Osteoblast (primary cell): Measurements from ENCODE around the gene FOS. TPM values are rescaled to one million over a fixed set of nuclear protein-coding genes. Genes with fewer than 3 reads are reported as not detected.

ENCODE experiments used
- DNase-seq: peaks from one replicate; pipeline ENCODE4 v3.0.0; 2011; ENCODE audit warnings: low spot score, mixed read lengths; ENCODE audit not compliant: insufficient read length; ENCODE audit errors: missing footprints
- H2AFZ ChIP-seq: 2 replicates; pipeline ENCODE4 v1.6.0; 2011; ENCODE audit warnings: mild to moderate bottlenecking, low read length
- H3K27ac ChIP-seq: 2 replicates; pipeline ENCODE4 v1.5.1; 2011; ENCODE audit warnings: mild to moderate bottlenecking, low read depth, low read length, moderate library complexity
- H3K27me3 ChIP-seq: 2 replicates; pipeline ENCODE4 v1.6.0; 2012; ENCODE audit warnings: mild to moderate bottlenecking, control low read depth, inconsistent platforms, low read length, moderate library complexity; ENCODE audit not compliant: insufficient read depth
- H3K36me3 ChIP-seq: 2 replicates; pipeline ENCODE4 v1.5.1; 2011; ENCODE audit warnings: mild to moderate bottlenecking, low read length, control low read depth, moderate library complexity; ENCODE audit not compliant: insufficient read depth
- H3K4me1 ChIP-seq: 2 replicates; pipeline ENCODE4 v1.5.1; 2011; ENCODE audit warnings: mild to moderate bottlenecking, low read length, control low read depth, moderate library complexity; ENCODE audit not compliant: insufficient read depth
- H3K4me2 ChIP-seq: 2 replicates; pipeline ENCODE4 v1.6.0; 2011; ENCODE audit warnings: mild to moderate bottlenecking, low read length; ENCODE audit not compliant: insufficient read depth
- H3K4me3 ChIP-seq: fragments of 200-600 bp; sonication (generic); 3 replicates; pipeline ENCODE4 v1.5.1; 2012; ENCODE audit warnings: mild to moderate bottlenecking, low read length, inconsistent platforms; ENCODE audit not compliant: insufficient read depth
- H3K79me2 ChIP-seq: 2 replicates; pipeline ENCODE4 v1.6.0; 2012; ENCODE audit warnings: mild to moderate bottlenecking, low read length, control low read depth, inconsistent platforms; ENCODE audit not compliant: insufficient read depth
- H3K9me3 ChIP-seq: 2 replicates; pipeline ENCODE4 v1.5.1; 2011; ENCODE audit warnings: low read depth, low read length, control low read depth
- H4K20me1 ChIP-seq: 2 replicates; pipeline ENCODE4 v1.6.0; 2012; ENCODE audit warnings: mild to moderate bottlenecking, low read length, control low read depth; ENCODE audit not compliant: insufficient read depth
- total RNA-seq: library from RNA; depleted of rRNA; stranded (reverse); fragments of >200 nt; gene quantifications from 2 replicates; pipeline ENCODE4 v1.2.3, GENCODE V29; 2012
- TF ChIP-seq, protein P1 (sequence below): IDR thresholded peaks from 2 replicates; pipeline ENCODE4 v1.5.1; 2011; ENCODE audit warnings: mild to moderate bottlenecking, low read depth, low read length, moderate library complexity; ENCODE audit errors: extremely low read depth

The FOS gene
- total RNA-seq, 1 donor: 42.3 TPM

DNA sequence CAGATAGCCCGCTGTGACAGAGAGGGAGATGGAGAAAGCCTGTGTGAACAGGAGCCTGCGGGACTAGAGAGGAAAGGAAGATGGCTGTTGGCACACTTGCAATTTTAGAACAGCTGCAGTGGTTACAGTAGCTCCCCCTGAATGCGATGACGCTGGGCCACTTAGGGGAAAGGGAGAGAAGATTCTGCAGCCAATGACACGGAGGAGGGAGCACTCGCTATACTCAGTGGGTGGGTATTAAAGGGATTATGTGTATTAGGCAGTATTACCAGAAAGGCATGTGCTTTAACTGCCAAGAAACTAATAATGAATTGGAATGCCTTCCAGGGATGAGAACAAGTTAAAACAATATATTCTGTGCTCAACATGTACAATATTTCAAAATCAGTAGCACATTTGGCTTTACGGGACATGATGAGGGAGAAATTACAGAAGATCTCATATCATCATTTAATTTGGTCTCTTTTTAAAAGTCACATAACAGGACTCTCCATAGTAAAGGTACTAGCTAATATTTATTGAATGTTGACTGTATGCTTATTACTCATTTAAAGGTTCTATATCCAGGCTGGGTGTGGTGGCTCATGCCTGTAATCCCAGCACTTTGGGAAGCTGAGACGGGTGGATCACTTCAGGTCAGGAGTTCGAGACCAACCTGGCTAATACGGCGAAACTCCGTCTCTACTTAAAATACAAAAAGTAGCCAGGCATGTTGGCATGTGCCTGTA is 35.9 kb upstream of the FOS start:
- TF ChIP-seq, protein P1, sequence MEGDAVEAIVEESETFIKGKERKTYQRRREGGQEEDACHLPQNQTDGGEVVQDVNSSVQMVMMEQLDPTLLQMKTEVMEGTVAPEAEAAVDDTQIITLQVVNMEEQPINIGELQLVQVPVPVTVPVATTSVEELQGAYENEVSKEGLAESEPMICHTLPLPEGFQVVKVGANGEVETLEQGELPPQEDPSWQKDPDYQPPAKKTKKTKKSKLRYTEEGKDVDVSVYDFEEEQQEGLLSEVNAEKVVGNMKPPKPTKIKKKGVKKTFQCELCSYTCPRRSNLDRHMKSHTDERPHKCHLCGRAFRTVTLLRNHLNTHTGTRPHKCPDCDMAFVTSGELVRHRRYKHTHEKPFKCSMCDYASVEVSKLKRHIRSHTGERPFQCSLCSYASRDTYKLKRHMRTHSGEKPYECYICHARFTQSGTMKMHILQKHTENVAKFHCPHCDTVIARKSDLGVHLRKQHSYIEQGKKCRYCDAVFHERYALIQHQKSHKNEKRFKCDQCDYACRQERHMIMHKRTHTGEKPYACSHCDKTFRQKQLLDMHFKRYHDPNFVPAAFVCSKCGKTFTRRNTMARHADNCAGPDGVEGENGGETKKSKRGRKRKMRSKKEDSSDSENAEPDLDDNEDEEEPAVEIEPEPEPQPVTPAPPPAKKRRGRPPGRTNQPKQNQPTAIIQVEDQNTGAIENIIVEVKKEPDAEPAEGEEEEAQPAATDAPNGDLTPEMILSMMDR: no peak
- H3K4me2 ChIP-seq: peak overlapping the region; percentile 25
- DNase-seq: peak; percentile 80
- no peaks in the 10 kb centered on the region for H3K9me3 ChIP-seq
- no peaks in the 10 kb centered on the region for H4K20me1 ChIP-seq
- no peaks in the 10 kb centered on the region for H3K36me3 ChIP-seq
- H3K4me3 ChIP-seq: no peak overlapping the region
- peaks cover 2% of the 10 kb centered on the region for H3K27me3 ChIP-seq
- no peak overlapping the region for H3K27ac ChIP-seq
- peak overlapping the region; percentile 26 for H2AFZ ChIP-seq
- H3K4me1 ChIP-seq: no peaks in the 10 kb centered on the region
- no peaks in the 10 kb centered on the region for H3K79me2 ChIP-seq

DNA sequence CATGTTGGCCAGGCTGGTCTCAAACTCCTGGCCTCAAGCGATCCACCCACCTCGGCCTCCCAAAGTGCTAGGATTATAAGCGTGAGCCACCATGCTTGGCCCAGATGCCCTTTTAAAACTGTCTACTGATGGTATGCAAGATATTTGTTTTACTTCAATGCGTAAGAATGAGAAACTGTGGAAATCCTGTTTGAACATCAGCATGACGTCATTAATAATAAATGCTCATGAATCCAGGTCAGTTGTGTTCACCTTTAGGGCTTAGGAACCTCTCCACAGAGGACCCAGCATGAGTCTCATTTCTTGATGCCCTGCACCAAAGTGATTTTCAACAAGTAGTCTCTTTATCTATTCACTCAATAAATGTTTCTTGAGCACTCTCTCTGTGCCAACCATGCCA is 34.5 kb upstream of the FOS start:
- Histone ChIP-seq H3K4me2 (no peak overlapping the region), H3K36me3 (no peaks in the 10 kb centered on the region), H3K4me3 (no peak overlapping the region), H4K20me1 (no peaks in the 10 kb centered on the region), H3K27ac (no peak overlapping the region), H2AFZ (no peak overlapping the region), H3K4me1 (no peaks in the 10 kb centered on the region), H3K9me3 (no peaks in the 10 kb centered on the region), H3K79me2 (no peaks in the 10 kb centered on the region), H3K27me3 (peaks cover 2% of the 10 kb centered on the region)
- DNase-seq: no peak
- TF ChIP-seq, protein P1: no peak

DNA sequence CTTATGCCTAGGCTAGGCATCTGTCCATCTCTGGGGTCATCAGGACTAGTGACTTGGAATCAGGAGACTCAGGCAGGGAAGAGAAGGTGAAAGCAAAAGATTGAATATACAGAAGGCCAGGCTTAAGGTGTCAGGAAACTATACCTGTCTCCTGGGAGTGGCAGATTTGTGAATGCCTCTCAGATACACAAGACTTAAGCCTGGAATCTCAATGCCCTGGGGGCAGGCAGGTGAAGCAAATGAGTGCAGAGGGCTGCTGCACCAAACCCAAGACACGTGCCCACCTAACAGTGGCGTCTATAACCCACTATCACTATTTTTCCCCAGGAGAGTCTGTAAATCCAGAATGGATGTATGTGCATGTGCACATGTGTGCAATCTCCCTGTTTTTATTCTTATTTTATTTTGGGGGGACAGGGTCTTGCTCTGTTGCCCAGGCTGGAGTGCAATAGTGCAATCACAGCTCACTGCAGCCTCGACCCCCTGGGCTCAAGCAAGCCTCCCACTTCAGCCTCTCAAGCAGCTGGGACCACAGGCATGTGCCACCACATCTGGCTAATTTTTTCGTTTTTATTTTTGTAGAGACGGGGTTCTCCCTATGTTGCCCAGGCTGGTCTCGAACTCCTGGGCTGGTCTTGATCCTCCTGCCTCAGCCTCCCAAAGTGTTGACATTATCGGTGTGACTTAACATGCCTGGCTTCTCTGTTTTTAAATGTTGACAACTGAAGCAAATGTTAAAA is 31.9 kb upstream of the FOS start:
- H3K27ac ChIP-seq: no peak overlapping the region

More for the DNA sequence above, 31.9 kb upstream of the FOS start:
- Histone ChIP-seq H3K79me2 (no peaks in the 10 kb centered on the region), H3K4me2 (no peak overlapping the region), H3K27me3 (peaks cover 2% of the 10 kb centered on the region), H3K36me3 (no peaks in the 10 kb centered on the region), H3K9me3 (no peaks in the 10 kb centered on the region), H4K20me1 (no peaks in the 10 kb centered on the region), H3K4me3 (no peak overlapping the region), H3K4me1 (no peaks in the 10 kb centered on the region), H2AFZ (no peak overlapping the region)
- peak; percentile 55 for DNase-seq
- TF ChIP-seq, protein P1: no peak
